HS-27A (cell line): Measurements from ENCODE around the gene PCBP4.

Source experiments
- DNase-seq: peaks from one replicate; pipeline ENCODE4 v3.0.0-alpha.2; 2012; ENCODE audit warnings: low read depth, missing footprints

Gene PCBP4

GRCh38 chr3:51967384-51968169 lies at the start of gene PCBP4:
Gene PCBP4, minus strand, starts transcription at chr3:51967454. Its CDS starts 6,214 bp downstream, at chr3:51961240.
- DNase-seq = no peak

GRCh38 chr3:52015438-52016228 lies 48.4 kb upstream of the PCBP4 start:
- no peak for DNase-seq

- DNase-seq = no peak
These were observed 47.4 kb upstream of the PCBP4 start for GRCh38 chr3:52014613-52015012.

- no peak for DNase-seq
These were observed 46.7 kb upstream of the PCBP4 start for GRCh38 chr3:52013802-52014598.

- DNase-seq = no peak
These were observed 45.4 kb upstream of the PCBP4 start for GRCh38 chr3:52012699-52013098.

GRCh38 chr3:52010431-52010830 lies 43.2 kb upstream of the PCBP4 start:
- DNase-seq = no peak

- no peak for DNase-seq
These were observed 40.0 kb upstream of the PCBP4 start for GRCh38 chr3:52007291-52007690.

- no peak for DNase-seq
These were observed 39.5 kb upstream of the PCBP4 start for GRCh38 chr3:52006820-52007133.

GRCh38 chr3:52006017-52006819 lies 39.0 kb upstream of the PCBP4 start:
- DNase-seq = no peak

GRCh38 chr3:52005571-52005986 lies 38.3 kb upstream of the PCBP4 start:
- DNase-seq = no peak

- no peak for DNase-seq
These were observed 37.7 kb upstream of the PCBP4 start for GRCh38 chr3:52004906-52005395.

GRCh38 chr3:52004163-52004787 lies 37.0 kb upstream of the PCBP4 start:
- DNase-seq = no peak

GRCh38 chr3:52002748-52003147 lies 35.5 kb upstream of the PCBP4 start:
- no peak for DNase-seq

- DNase-seq = peak; percentile 63
These were observed 34.3 kb upstream of the PCBP4 start for GRCh38 chr3:52001443-52001974.

GRCh38 chr3:51999846-52000245 lies 32.6 kb upstream of the PCBP4 start:
- no peak for DNase-seq

- no peak for DNase-seq
These were observed 31.5 kb upstream of the PCBP4 start for GRCh38 chr3:51998774-51999173.

- no peak for DNase-seq
These were observed 30.8 kb upstream of the PCBP4 start for GRCh38 chr3:51997935-51998596.

GRCh38 chr3:51997172-51997571 lies 29.9 kb upstream of the PCBP4 start:
- no peak for DNase-seq

- DNase-seq = peak; percentile 86
These were observed 28.3 kb upstream of the PCBP4 start, which contains the start of gene RPL29 for GRCh38 chr3:51995346-51996163. Gene RPL29, minus strand, starts transcription at chr3:51995895. Its CDS starts 434 bp downstream, at chr3:51995461.
